Dedifferentiated amniotic fluid mesenchymal stem cell (primary cell): ENCODE results near the gene AKR1B1.

Experiments
- DNase-seq: peaks from one replicate; pipeline ENCODE4 v3.0.0-alpha.2; 2016; ENCODE audit errors: extremely low spot score

The AKR1B1 gene

GRCh38 chr7:134469622-134470021 is 10.7 kb upstream of the AKR1B1 start:
- no peak for DNase-seq

- no peak for DNase-seq
Measured at GRCh38 chr7:134468475-134468874, 9.6 kb upstream of the AKR1B1 start.

GRCh38 chr7:134468054-134468453 is 9.2 kb upstream of the AKR1B1 start:
- DNase-seq = no peak

- DNase-seq = no peak
Measured at GRCh38 chr7:134465491-134465890, 6.6 kb upstream of the AKR1B1 start.

- no peak for DNase-seq
Measured at GRCh38 chr7:134464496-134464895, 5.6 kb upstream of the AKR1B1 start.

- no peak for DNase-seq
Measured at GRCh38 chr7:134463751-134464150, 4.9 kb upstream of the AKR1B1 start.

GRCh38 chr7:134462337-134462925 is 3.5 kb upstream of the AKR1B1 start:
- peak; percentile 68 for DNase-seq

- DNase-seq = no peak
Measured at GRCh38 chr7:134461916-134462315, 3.0 kb upstream of the AKR1B1 start.

GRCh38 chr7:134459981-134460380 is 1.1 kb upstream of the AKR1B1 start:
- no peak for DNase-seq

- peak; percentile 58 for DNase-seq
Measured at GRCh38 chr7:134458341-134458805, 527 bp downstream of the AKR1B1 start.

- DNase-seq = peak; percentile 59
Measured at GRCh38 chr7:134457210-134457609, 1.7 kb downstream of the AKR1B1 start.

GRCh38 chr7:134454277-134454676 is 4.6 kb downstream of the AKR1B1 start:
- DNase-seq = no peak

GRCh38 chr7:134453518-134453917 is 5.4 kb downstream of the AKR1B1 start:
- no peak for DNase-seq

GRCh38 chr7:134452991-134453473 is 5.9 kb downstream of the AKR1B1 start:
- DNase-seq = no peak

GRCh38 chr7:134452419-134452838 is 6.5 kb downstream of the AKR1B1 start:
- DNase-seq = no peak

GRCh38 chr7:134451656-134452055 is 7.2 kb downstream of the AKR1B1 start:
- no peak for DNase-seq

GRCh38 chr7:134450294-134451000 is 8.5 kb downstream of the AKR1B1 start:
- no peak for DNase-seq

- no peak for DNase-seq
Measured at GRCh38 chr7:134449680-134450079, 9.2 kb downstream of the AKR1B1 start.

- peak; percentile 74 for DNase-seq
Measured at GRCh38 chr7:134448356-134449229, 10.3 kb downstream of the AKR1B1 start.

- no peak for DNase-seq
Measured at GRCh38 chr7:134447383-134447782, 11.5 kb downstream of the AKR1B1 start.

GRCh38 chr7:134446923-134447322 is 12.0 kb downstream of the AKR1B1 start:
- no peak for DNase-seq

GRCh38 chr7:134446446-134446845 is 12.5 kb downstream of the AKR1B1 start:
- no peak for DNase-seq
